Immature natural killer cell (primary cell): ENCODE measurements around the gene DTNA. TPM values are rescaled to one million over a fixed set of nuclear protein-coding genes. Genes with fewer than 3 reads are reported as not detected.

Source experiments
- DNase-seq, 3 donors: peaks; one replicate each; pipeline ENCODE4 v3.0.0; 2022; ENCODE audit warnings: mixed read lengths in 1 of 3
- H3K27ac Mint-ChIP-seq, 6 donors: one replicate each; pipeline ENCODE4 v1.8.0; 2020; ENCODE audit warnings: mixed read lengths in 6 of 6, mild to moderate bottlenecking in 5 of 6, inconsistent platforms in 4 of 6, moderate library complexity in 3 of 6
- H3K27me3 Mint-ChIP-seq, 3 donors: one replicate each; pipeline ENCODE4 v1.8.0; 2020 to 2021; ENCODE audit warnings: low read depth in 3 of 3, mild to moderate bottlenecking in 3 of 3, mixed read lengths in 3 of 3, moderate library complexity in 3 of 3, inconsistent platforms in 1 of 3
- H3K36me3 Mint-ChIP-seq, 3 donors: one replicate each; pipeline ENCODE4 v1.8.0; 2020; ENCODE audit warnings: mixed read lengths in 3 of 3, inconsistent platforms in 2 of 3, mild to moderate bottlenecking in 2 of 3
- H3K4me1 Mint-ChIP-seq, 2 donors: one replicate each; pipeline ENCODE4 v1.8.0; 2020; ENCODE audit warnings: inconsistent platforms in 2 of 2, mild to moderate bottlenecking in 2 of 2, mixed read lengths in 2 of 2, moderate library complexity in 1 of 2
- H3K4me3 Mint-ChIP-seq, 5 donors: one replicate each; pipeline ENCODE4 v1.8.0; 2020; ENCODE audit warnings: mild to moderate bottlenecking in 5 of 5, mixed read lengths in 5 of 5, inconsistent platforms in 3 of 5, moderate library complexity in 3 of 5
- H3K9me3 Mint-ChIP-seq, 6 donors: one replicate each; pipeline ENCODE4 v1.8.0; 2020; ENCODE audit warnings: mild to moderate bottlenecking in 6 of 6, mixed read lengths in 6 of 6, inconsistent platforms in 4 of 6, moderate library complexity in 3 of 6
- polyA plus RNA-seq, 3 donors: library from polyadenylated mRNA; unstranded; fragments of 300-500 nt; fragmentation: Illumina TruSeq; gene quantifications; one replicate each; pipeline ENCODE4 v1.2.3, GENCODE V29; 2021

Gene DTNA
- polyA plus RNA-seq, 3 donors from 2014 or later = 0.49 TPM; not detected in 2

DNA sequence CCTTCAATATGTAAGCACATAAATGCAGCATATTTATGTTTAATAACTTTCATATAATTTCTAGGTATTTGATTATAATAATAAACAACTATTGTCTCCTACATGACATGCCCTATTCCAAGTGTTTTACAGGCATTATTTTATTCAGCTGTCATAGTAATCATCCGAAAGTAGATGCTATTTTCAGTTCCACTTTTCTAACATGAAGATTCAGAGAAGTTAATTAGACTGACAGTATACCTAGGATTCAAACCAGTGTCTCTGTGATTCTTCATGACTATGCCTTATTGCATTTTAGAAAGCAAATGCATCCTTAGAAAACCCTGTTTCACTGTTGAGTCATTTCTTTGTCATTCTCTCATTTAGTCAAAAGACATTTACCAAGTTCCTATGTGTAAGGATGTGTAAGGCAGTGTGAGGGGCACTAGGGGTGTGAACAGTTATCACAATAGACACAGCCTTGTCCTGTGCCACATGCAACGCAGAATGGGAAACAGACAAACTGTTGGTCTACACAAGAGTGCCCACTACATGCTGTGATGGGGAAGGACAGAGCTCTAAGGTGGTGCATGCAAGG lies 79.8 kb downstream of the DTNA start:
- no peak for DNase-seq
- Mint-ChIP-seq H3K36me3 (no peaks in the 10 kb centered on the region), H3K4me3 (no peak overlapping the region), H3K9me3 (no peaks in the 10 kb centered on the region), H3K27me3 (peaks cover 0 to 4% (median 2%) of the 10 kb centered on the region in 3 donors), H3K27ac (no peak overlapping the region), H3K4me1 (no peaks in the 10 kb centered on the region)

DNA sequence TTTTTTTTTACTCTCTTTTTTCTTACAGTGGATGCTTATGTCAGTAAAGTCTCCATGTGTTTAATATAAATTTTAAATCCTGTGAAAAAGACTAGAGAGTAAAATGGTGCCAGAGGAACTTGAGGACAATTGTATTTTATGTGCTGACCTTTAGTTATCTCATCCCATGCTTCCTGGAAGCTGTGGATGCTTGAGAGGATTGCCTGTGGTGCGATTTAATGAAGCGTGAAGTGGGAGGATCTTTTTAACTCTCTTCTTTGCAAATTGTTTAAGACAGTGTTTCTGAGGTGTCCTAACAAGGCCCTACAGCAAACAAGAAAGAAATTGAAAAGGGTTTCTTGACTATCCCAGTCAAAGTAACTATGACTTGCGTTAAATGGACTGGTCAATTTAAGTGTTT lies 84.2 kb downstream of the DTNA start:
- Mint-ChIP-seq H3K4me3 (no peak overlapping the region), H3K27me3 (peaks cover 2 to 4% (median 2%) of the 10 kb centered on the region in 3 donors), H3K36me3 (no peaks in the 10 kb centered on the region), H3K9me3 (no peaks in the 10 kb centered on the region), H3K27ac (no peak overlapping the region), H3K4me1 (no peaks in the 10 kb centered on the region)
- DNase-seq = no peak

DNA sequence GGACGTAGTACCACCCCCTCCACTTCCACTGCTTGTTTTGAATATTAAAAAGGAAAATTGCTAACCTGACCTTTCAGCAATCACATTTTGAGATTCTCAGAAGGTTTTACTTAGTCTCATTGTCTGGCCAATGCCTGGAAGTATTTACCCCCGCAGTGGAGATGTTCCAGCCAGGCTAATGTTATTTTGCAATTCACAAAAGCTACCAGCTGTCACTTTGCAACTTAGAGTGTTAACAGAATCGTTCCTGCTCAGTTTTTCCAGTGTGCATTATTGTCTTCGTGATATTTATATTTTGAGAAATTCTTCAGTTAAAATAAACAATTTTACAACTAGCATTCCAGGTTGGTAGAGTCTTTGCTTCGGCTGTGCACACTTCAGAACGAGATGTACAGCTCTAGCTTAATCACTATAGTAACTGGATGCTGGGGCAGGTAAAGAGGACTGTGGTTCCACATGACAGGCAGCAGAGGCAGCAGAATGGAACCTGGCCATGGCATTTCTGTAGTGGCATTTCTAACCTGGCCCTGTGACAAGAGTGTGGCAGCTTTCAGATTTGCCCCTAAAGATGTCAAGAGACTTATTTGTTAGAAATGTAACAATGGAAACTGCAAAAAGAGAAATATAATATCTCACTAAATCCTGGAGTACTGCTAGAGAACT lies 85.1 kb downstream of the DTNA start:
- H3K27ac Mint-ChIP-seq = no peak overlapping the region

DNA sequence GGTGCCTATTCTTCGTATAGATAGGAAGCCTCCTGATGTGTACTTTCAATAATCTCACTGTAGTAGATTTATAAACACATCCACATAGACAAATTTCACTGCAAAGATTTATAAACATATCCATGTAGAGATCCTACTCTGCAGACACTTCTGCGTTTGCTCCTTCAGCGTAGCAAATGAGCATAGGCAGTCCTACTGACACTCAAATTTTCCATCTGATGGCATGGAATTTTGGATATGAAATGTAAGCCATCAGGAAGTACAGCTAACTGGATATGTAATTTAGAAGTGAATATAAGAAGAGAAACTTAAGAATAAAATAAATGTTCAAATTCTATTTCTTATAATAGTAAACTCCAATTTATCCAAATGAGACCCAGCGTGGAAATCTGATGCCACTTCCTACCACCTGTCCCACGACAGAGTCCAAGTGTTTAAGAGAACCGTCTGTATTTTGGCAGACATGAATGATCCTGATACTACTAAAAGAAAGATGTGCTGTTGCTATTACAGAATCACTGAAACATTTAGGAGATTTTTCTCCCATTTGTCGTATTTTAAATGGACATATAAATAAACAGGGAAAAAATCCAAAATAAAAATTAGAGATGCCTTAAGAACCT lies 86.0 kb downstream of the DTNA start:
- no peak for DNase-seq
- no peaks in the 10 kb centered on the region for H3K9me3 Mint-ChIP-seq
- H3K27me3 Mint-ChIP-seq = peaks cover under 1 to 4% (median 2%) of the 10 kb centered on the region in 3 donors
- H3K4me1 Mint-ChIP-seq = no peaks in the 10 kb centered on the region
- H3K4me3 Mint-ChIP-seq = no peak overlapping the region
- H3K27ac Mint-ChIP-seq = no peak overlapping the region
- H3K36me3 Mint-ChIP-seq = no peaks in the 10 kb centered on the region

More for the DNA sequence above, 85.1 kb downstream of the DTNA start:
- Mint-ChIP-seq H3K27me3 (peaks cover 2 to 4% (median 2%) of the 10 kb centered on the region in 3 donors), H3K36me3 (no peaks in the 10 kb centered on the region), H3K4me3 (no peak overlapping the region), H3K4me1 (no peaks in the 10 kb centered on the region), H3K9me3 (no peaks in the 10 kb centered on the region)
- DNase-seq = no peak

DNA sequence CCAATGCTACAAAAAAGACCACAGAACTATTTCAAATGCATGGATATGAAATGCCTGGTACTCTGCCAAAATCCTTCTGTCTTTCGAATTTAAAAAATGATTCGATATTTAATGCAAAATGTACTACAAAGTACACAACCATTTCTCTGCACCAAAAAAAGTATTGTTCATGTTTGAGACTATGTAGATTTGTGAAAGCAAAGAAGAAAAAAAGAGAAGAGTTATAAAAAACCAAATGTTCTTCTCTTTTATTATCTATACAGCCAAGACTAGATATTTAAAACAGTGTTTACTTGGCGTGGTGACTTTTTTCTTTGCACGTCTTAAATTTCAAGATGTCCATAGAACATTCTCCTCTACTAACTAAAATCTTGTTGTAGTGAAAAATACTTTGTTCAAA lies 89.2 kb downstream of the DTNA start:
- H3K9me3 Mint-ChIP-seq = no peaks in the 10 kb centered on the region
- no peak for DNase-seq
- peaks cover 1 to 5% of the 10 kb centered on the region in 2 donors for H3K4me1 Mint-ChIP-seq
- no peak overlapping the region for H3K4me3 Mint-ChIP-seq
- peaks cover 0 to 4% (median 4%) of the 10 kb centered on the region in 3 donors for H3K27me3 Mint-ChIP-seq
- H3K36me3 Mint-ChIP-seq = no peaks in the 10 kb centered on the region
- H3K27ac Mint-ChIP-seq = no peak overlapping the region

DNA sequence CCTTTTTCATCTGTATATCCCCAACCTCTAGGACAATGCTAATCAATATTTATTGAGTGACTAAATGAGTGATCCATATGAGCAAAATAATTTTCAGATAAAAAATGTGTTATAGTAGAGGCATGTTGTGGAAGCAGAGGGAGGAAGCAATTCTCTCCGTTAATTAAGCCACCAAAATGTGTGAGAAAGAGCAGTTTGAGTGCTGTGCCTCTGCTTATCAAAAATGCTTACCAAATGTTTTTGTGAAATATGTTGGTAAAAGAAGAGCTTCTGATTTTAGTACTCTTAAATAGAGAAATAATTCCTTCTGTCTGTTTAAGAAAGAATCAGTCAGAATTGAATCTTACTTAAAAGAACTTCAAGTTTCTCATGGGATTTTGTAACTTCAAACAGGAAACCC lies 90.3 kb downstream of the DTNA start:
- H3K27ac Mint-ChIP-seq = no peak overlapping the region
- DNase-seq = no peak
- no peaks in the 10 kb centered on the region for H3K36me3 Mint-ChIP-seq
- peaks cover 4 to 5% (median 4%) of the 10 kb centered on the region in 3 donors for H3K27me3 Mint-ChIP-seq
- H3K9me3 Mint-ChIP-seq = no peaks in the 10 kb centered on the region
- H3K4me1 Mint-ChIP-seq = peaks cover 6 to 13% of the 10 kb centered on the region in 2 donors
- no peak overlapping the region for H3K4me3 Mint-ChIP-seq

DNA sequence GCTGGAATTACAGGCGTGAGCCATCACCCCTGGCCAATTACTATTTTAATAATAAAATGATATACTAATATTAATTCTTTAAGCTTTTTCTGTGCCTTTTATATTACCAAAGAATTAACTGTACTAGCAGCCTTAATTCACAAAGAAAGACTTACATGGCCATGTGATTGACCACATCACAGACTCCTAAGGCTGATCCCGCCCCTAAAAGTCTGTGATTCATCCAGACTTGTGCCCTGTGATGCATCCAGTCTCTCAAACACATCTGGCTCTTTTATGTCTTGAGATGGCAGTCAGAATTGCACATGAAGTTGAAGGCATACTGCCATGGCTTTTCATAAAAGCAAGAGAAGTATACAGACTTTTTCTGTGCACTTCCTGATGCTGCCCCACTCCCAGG lies 91.7 kb downstream of the DTNA start:
- peaks cover 20 to 27% of the 10 kb centered on the region in 2 donors for H3K4me1 Mint-ChIP-seq
- H3K9me3 Mint-ChIP-seq = no peaks in the 10 kb centered on the region
- no peak overlapping the region for H3K27ac Mint-ChIP-seq
- no peak overlapping the region for H3K4me3 Mint-ChIP-seq
- no peak for DNase-seq
- no peaks in the 10 kb centered on the region for H3K36me3 Mint-ChIP-seq
- H3K27me3 Mint-ChIP-seq = peaks cover 3 to 9% (median 4%) of the 10 kb centered on the region in 3 donors

DNA sequence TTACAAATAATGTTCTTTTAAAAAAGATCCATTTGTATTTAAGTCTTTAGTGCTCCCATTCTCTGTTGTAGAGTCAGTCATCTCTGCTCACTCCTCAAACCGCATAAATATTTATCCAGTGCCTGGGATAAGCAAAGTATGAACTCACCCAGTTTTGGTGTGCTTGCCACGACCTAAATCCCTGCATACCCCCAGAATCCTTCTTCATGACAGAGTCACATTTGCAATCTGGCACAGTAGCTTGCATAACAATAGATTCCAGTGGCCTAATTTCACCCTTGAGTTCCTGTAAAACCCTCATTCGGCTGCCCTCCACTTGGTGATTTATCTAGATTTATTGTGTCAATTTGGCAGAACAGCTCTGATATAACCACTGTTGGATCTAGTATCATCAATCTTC lies 92.9 kb downstream of the DTNA start:
- Mint-ChIP-seq H3K4me1 (peaks cover 20 to 27% of the 10 kb centered on the region in 2 donors), H3K27me3 (peaks cover 0 to 9% (median 2%) of the 10 kb centered on the region in 3 donors), H3K27ac (no peak overlapping the region), H3K36me3 (no peaks in the 10 kb centered on the region), H3K9me3 (no peaks in the 10 kb centered on the region), H3K4me3 (no peak overlapping the region)
- DNase-seq = no peak

DNA sequence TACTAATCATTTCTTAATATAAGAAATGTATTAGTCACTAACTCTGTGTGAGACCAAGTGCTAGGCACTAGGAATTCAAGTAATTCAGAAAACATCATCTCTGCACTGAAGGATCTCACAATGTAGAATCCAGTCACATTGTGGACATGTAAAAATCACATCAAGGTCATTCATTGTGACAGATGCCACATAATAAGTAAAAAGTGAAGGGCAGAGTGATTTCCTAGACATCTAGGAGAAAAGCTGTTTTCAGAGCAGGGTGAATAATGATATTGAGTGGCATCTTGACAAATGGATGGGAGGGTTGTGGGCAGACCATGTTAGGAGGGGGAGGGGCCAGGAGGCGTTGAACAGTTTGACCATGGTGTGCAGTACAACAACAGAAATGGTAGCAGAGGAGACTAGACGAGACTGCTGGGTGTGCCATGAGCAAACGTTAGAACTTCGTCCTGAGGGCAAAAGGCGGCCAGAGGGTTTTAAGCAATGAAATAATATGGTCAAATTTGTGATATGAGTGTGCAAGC lies 93.8 kb downstream of the DTNA start:
- H3K9me3 Mint-ChIP-seq = no peaks in the 10 kb centered on the region
- H3K27me3 Mint-ChIP-seq = peaks cover 0 to 9% (median 2%) of the 10 kb centered on the region in 3 donors
- peak overlapping the region in 1 of 6 donors; percentile 50 for H3K27ac Mint-ChIP-seq
- H3K4me3 Mint-ChIP-seq = peak overlapping the region in 1 of 5 donors; percentile 9
- no peaks in the 10 kb centered on the region for H3K36me3 Mint-ChIP-seq
- peaks cover 20 to 27% of the 10 kb centered on the region in 2 donors for H3K4me1 Mint-ChIP-seq
- DNase-seq = no peak

DNA sequence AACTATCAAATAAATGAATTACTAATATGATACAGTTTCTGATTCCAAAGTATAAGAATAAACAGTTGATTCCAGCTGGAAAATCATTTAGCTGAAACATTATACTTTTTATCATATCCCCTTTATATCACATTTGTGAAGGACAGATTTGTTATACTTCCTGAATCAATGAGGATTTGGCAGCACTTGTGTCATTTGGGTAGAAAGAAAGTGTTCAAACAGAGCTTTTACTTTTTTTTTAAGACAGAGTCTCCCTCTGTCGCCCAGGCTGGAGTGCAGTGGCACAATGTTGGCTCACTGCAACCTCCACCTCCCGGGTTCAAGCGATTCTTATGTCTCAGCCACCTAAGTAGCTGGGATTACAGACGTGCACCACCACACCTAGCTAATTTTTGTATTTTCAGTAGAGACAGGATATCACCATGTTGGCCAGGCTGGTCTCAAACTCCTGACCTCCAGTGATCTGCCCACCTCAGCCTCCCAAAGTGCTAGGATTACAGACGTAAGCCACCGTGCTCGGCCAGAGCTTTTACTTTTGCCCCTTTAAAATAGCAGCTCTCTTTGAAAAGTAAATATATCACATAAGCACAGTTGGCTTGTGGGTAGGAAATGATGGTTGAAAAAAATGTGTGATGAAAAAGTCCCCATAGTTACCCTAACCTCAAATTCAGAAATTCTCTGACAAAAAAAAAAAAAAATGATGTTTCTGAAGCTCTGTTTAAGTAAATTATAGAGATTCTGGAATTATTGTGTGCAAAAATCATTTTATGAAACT lies 95.2 kb downstream of the DTNA start:
- Mint-ChIP-seq H3K27ac (peak overlapping the region in 4 of 6 donors; percentile 31 to 65 (median 46)), H3K36me3 (no peaks in the 10 kb centered on the region), H3K4me1 (peaks cover 20 to 27% of the 10 kb centered on the region in 2 donors), H3K4me3 (peak overlapping the region; percentile 3 to 69 (median 45)), H3K27me3 (peaks cover 0 to 9% (median 2%) of the 10 kb centered on the region in 3 donors), H3K9me3 (no peaks in the 10 kb centered on the region)
- DNase-seq = peak; percentile 29 to 40 (median 32)

DNA sequence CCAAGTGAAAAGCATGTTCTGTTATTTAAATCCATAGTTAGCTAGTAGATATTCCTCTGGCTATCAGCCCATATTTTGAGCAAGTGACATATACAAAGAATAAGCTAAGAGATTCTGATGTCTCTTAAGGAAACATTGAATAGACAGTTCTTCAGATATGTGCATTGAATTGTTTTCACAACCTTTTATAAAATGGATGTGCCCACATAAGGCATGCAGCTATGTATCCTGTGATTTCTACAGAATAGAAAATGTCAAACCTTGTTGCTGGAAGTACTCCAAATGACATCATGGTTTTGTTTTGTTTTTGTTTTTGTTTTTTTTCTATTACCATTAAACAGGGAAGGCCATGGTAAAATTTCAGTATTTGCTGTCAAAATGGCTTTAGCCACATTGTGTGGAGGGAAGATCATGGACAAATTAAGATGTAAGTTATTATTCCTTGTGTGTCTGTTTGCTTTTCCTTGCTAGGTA lies 95.8 kb downstream of the DTNA start:
- Mint-ChIP-seq H3K4me1 (peaks cover 20 to 27% of the 10 kb centered on the region in 2 donors), H3K27ac (peak overlapping the region in 3 of 6 donors; percentile 32 to 65 (median 61)), H3K4me3 (peak overlapping the region in 3 of 5 donors; percentile 45 to 69 (median 65)), H3K27me3 (peaks cover 0 to 9% (median 2%) of the 10 kb centered on the region in 3 donors), H3K9me3 (no peaks in the 10 kb centered on the region), H3K36me3 (no peaks in the 10 kb centered on the region)
- DNase-seq = no peak

DNA sequence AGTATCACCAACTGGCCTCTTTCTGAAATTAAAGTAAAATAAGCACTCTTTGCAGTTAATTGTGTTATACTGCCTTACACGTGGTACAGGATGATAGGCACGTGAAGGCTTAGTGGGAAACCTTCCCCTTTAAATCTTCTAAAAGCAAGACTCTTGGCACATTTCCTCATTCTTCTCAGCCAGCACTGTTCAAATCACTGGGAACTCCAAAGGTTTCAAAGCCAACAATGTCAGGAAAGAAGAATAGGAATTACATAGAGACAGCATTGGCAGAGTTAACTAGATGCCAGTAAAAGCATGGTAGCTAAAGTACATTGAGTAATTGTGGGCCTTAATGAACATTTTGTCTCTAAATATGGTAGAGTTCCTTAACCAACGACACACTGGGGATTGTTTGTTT lies 96.4 kb downstream of the DTNA start:
- DNase-seq = no peak
- Mint-ChIP-seq H3K9me3 (no peaks in the 10 kb centered on the region), H3K27ac (peak overlapping the region in 1 of 6 donors; percentile 37), H3K36me3 (no peaks in the 10 kb centered on the region), H3K4me3 (no peak overlapping the region), H3K27me3 (peaks cover 0 to 10% (median 5%) of the 10 kb centered on the region in 3 donors), H3K4me1 (peaks cover 20 to 27% of the 10 kb centered on the region in 2 donors)

DNA sequence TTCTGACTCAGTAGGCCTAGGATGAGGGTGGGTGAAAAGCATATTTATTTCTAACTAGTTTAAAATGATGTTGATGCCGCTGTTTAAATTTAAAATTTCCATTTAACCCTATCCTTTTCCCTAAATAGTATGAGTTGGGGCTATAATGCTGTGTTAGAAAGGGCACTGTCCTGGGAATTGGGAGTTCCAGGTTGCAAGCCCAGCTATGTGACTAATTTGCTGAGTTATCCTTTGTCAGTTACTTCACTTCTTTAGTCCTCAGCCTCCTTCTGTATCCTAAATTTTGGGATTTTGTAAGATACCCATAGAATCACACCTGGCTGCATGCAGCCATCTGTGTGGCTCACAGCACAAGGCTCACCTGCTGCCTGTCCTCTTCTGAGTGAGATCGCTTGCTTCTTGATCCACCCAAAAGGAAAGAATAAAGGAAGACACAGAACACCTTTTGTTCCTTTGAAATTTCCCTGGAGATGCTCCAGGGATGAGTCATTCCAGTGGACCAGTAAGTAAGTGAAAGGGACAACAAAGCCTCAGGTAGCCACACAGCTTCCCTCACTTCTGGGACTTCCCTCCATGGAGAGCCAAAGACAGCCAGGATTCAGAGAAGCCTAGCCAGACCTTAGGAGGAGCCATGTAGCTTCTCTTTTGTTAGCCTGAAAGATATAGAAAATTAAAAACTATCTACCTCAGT lies 97.2 kb downstream of the DTNA start:
- peaks cover 20 to 27% of the 10 kb centered on the region in 2 donors for H3K4me1 Mint-ChIP-seq
- no peaks in the 10 kb centered on the region for H3K9me3 Mint-ChIP-seq
- no peak overlapping the region for H3K27ac Mint-ChIP-seq
- no peak for DNase-seq
- H3K36me3 Mint-ChIP-seq = no peaks in the 10 kb centered on the region
- H3K4me3 Mint-ChIP-seq = no peak overlapping the region
- H3K27me3 Mint-ChIP-seq = peaks cover 0 to 13% (median 5%) of the 10 kb centered on the region in 3 donors
